Stomach (tissue), 9 donors: ENCODE results near the gene IQCB1. TPM values are rescaled to one million over a fixed set of nuclear protein-coding genes. Genes with fewer than 3 reads are reported as not detected.

ENCODE experiments used
- DNase-seq, 2 donors: peaks; one replicate each; pipeline versions ENCODE4 v3.0.0 to v3.0.0-alpha.2; 2013 to 2019
- H3K27ac ChIP-seq, 5 donors: fragments of 200-600 bp in 4 of 5; sonication (generic) in 4 of 5; one replicate each; pipeline ENCODE4 v1.5.1; 2013 to 2019; ENCODE audit warnings: mild to moderate bottlenecking in 1 of 5, moderate library complexity in 1 of 5
- H3K27me3 ChIP-seq, 3 donors: fragments of 200-600 bp; sonication (generic); one replicate each; pipeline ENCODE4 v1.5.1; 2017 to 2019; ENCODE audit warnings: mixed run types in 1 of 3
- H3K36me3 ChIP-seq, 4 donors: fragments of 200-600 bp; sonication (generic); 1 replicate in 3 of 4; 2 replicates in 1 of 4; pipeline ENCODE4 v1.5.1; 2016 to 2019
- H3K4me1 ChIP-seq, 4 donors: fragments of 200-600 bp; sonication (generic); one replicate each; pipeline ENCODE4 v1.5.1; 2016 to 2019
- H3K4me3 ChIP-seq, 4 donors: fragments of 200-600 bp; sonication (generic) in 3 of 4; one replicate each; pipeline ENCODE4 v1.5.1; 2016 to 2019; ENCODE audit warnings: mild to moderate bottlenecking in 1 of 4
- H3K9me3 ChIP-seq, 4 donors: fragments of 200-600 bp; sonication (generic); one replicate each; pipeline ENCODE4 v1.5.1; 2016 to 2019
- CTCF ChIP-seq, 7 experiments: fragments of 450-650 bp in 4 of 7; fragments of 200-600 bp in 3 of 7; sonication (generic) in 3 of 7; IDR thresholded peaks; one replicate each; pipeline ENCODE4 v1.5.1; 2016 to 2019; ENCODE audit warnings: antibody characterized with exemption in 7 of 7, control low read depth in 2 of 7, mild to moderate bottlenecking in 1 of 7
- EP300 ChIP-seq: sonication (generic); formaldehyde crosslinking; IDR thresholded peaks from one replicate; pipeline ENCODE4 v1.6.1; 2017; ENCODE audit warnings: antibody characterized with exemption
- POLR2A ChIP-seq, 4 donors: fragments of 450-650 bp; IDR thresholded peaks; one replicate each; pipeline ENCODE4 v1.6.1; 2016; ENCODE audit warnings: antibody characterized with exemption in 4 of 4, control low read depth in 2 of 4, mild to moderate bottlenecking in 1 of 4, moderate library complexity in 1 of 4
- POLR2AphosphoS5 ChIP-seq, 3 donors: sonication (generic); formaldehyde crosslinking; IDR thresholded peaks; one replicate each; pipeline ENCODE4 v1.6.1; 2016; ENCODE audit warnings: antibody characterized with exemption in 3 of 3
- WGBS, 5 donors: extraction: QIAGEN DNeasy Blood & Tissue Kit in 3 of 5; methylation state at CpG; one replicate each; pipeline versions ENCODE4 v1.1.5 to v1.1.7; 2013 to 2018; 5-methylcytosine and 5-hydroxymethylcytosine counted together
- intact Hi-C: fragments of 100-400 bp; cut with DNase I; formaldehyde crosslinking; loops from one replicate; pipeline ENCODE4 v1.15.1; 2023; ENCODE audit warnings: low total_unique reads
- polyA plus RNA-seq, 3 donors: library from polyadenylated mRNA; stranded (reverse); fragments of 200-250 nt; gene quantifications; one replicate each; pipeline ENCODE4 v1.2.3, GENCODE V29; 2013
- total RNA-seq, 5 donors: library from RNA; depleted of rRNA; stranded (reverse); fragments of >200 nt; gene quantifications; one replicate each; pipeline versions ENCODE4 v1.1.0 to v1.2.3, GENCODE V29; 2014 to 2016
- donor health status: healthy with polysubstance abuse.
- donor health status: Bipolar disorder and iron deficiency.
- donor health status: healthy.

IQCB1 gene
- total and polyA plus RNA-seq, 8 donors = 1.8 to 40.6 (median 8.8) TPM

- intact Hi-C loops = no loop called here
- Histone ChIP-seq H3K27ac (no peak overlapping the region), H3K27me3 (no peaks in the 10 kb centered on the region), H3K9me3 (no peaks in the 10 kb centered on the region), H3K36me3 (peaks cover 0 to 5% (median 1%) of the 10 kb centered on the region in 4 donors), H3K4me1 (peaks cover 0 to 69% (median 20%) of the 10 kb centered on the region in 4 donors), H3K4me3 (no peak overlapping the region)
- no peak for DNase-seq
- no peak for TF ChIP-seq EP300
Observed at GRCh38 chr3:121735047-121735696, 99.7 kb downstream of the IQCB1 start.

DNA sequence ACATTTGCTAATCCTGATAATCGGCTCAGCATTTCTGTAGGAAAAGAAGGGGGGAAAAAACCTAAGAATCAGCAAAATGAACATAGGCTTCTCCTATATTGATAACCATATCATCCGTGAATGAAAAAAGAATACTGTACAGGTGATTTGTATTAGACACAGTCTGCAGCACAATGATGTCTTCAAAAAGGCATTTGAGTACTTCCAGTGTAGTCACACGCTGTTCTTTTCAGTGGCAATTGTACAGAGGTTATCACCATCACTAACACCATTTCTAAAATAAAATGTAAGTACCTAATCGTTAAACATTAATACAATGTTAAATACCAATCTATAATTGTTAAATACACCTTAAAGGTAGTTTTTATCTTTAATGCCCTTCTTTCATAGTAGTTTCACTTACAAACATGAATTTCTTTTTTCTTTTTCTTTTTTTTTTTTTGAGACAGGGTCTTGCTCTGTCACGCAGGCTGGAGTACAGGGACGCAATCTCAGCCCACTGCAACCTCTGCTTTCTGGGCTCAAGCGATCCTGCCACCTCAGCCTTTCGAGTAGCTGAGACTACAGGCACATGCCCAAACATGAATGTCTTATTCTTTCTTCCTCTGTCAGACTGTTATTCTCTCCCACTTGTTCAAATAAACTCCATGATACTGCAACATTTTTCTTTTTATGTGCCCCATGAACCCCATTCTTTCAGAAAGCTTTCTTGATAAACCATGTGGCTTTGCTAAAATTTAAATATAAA is 103.7 kb downstream of the IQCB1 start:
- no peaks in the 10 kb centered on the region for H3K27me3 ChIP-seq
- peaks cover 7 to 42% (median 38%) of the 10 kb centered on the region in 4 donors for H3K36me3 ChIP-seq
- no peak for DNase-seq
- H3K27ac ChIP-seq = no peak overlapping the region
- TF ChIP-seq POLR2AphosphoS5 (IDR thresholded peaks at IDR 0.05) (no peak), EP300 (no peak), CTCF (IDR thresholded peaks at IDR 0.05) (no peak), POLR2A (IDR thresholded peaks at IDR 0.05) (no peak)
- intact Hi-C loops = no loop called here
- 45 to 62% (median 61%) methylated on average over 8 of the region's 8 CpGs for WGBS, 5 donors
- no peak overlapping the region for H3K4me3 ChIP-seq
- peaks cover 0 to 40% (median 14%) of the 10 kb centered on the region in 4 donors for H3K4me1 ChIP-seq
- H3K9me3 ChIP-seq = no peaks in the 10 kb centered on the region

DNA sequence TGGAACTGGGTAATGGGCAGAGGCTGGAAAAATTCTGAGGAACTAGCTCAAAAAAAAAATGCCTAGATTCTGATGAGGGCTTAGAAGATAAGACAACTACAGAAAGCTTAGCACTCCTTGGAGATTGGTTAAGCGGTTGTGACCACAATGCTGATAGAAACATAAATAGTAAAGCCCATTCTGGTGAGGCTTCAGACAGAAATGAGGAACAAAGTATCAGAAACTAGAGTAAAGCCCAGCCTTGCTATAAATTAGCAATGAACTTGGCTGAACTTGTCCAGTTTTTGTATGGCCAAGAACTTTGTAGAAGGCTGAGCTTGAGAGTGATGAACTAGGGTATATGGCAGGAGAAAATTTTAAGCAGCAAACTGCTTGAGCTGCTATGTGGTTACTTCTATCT is 110.7 kb downstream of the IQCB1 start:
- peaks cover 39 to 99% (median 96%) of the 10 kb centered on the region in 4 donors for H3K36me3 ChIP-seq
- peak in 1 of 2 donors; percentile 3 for DNase-seq
- intact Hi-C loops = no loop called here
- TF ChIP-seq EP300 = no peak
- no peak for TF ChIP-seq CTCF (IDR thresholded peaks at IDR 0.05)
- TF ChIP-seq POLR2A (IDR thresholded peaks at IDR 0.05) = no peak
- no peak for TF ChIP-seq POLR2AphosphoS5 (IDR thresholded peaks at IDR 0.05)
- no peaks in the 10 kb centered on the region for H3K27me3 ChIP-seq
- WGBS, 5 donors = 92 to 100% (median 95%) methylated on average over 1 of the region's 1 CpG
- no peaks in the 10 kb centered on the region for H3K4me1 ChIP-seq
- H3K4me3 ChIP-seq = no peak overlapping the region
- no peaks in the 10 kb centered on the region for H3K9me3 ChIP-seq
- H3K27ac ChIP-seq = no peak overlapping the region

DNA sequence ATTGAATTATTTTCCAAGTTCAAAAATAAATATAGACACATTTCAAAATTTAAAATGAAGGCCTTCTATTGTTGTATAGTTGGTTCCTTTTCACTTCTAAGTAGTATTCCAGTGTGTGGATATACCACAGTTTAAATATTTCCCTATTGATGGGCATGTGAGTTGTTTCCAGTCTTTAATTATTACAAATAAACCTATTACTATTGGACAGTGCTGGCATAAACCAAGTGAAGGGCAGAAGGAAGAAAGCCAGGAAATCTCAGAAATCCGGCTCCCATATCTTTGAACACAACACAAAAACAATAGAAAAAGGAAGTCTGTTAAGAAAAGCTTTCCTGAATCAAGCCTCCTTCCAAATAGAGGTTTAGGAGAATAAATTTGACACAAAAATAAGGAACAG is 111.4 kb downstream of the IQCB1 start:
- no peak for TF ChIP-seq EP300
- TF ChIP-seq POLR2AphosphoS5 (IDR thresholded peaks at IDR 0.05) = no peak
- no peak for TF ChIP-seq CTCF (IDR thresholded peaks at IDR 0.05)
- no peak for TF ChIP-seq POLR2A (IDR thresholded peaks at IDR 0.05)
- Histone ChIP-seq H3K27me3 (no peaks in the 10 kb centered on the region), H3K4me1 (no peaks in the 10 kb centered on the region), H3K27ac (no peak overlapping the region), H3K36me3 (peaks cover 42 to 99% (median 96%) of the 10 kb centered on the region in 4 donors), H3K9me3 (no peaks in the 10 kb centered on the region), H3K4me3 (no peak overlapping the region)
- intact Hi-C loops = no loop called here
- 71 to 97% (median 84%) methylated on average over 1 of the region's 1 CpG for WGBS, 5 donors
- no peak for DNase-seq

GRCh38 chr3:121722411-121722810 is 112.4 kb downstream of the IQCB1 start:
- no peaks in the 10 kb centered on the region for H3K4me1 ChIP-seq
- WGBS, 5 donors = 84 to 95% (median 89%) methylated on average over 1 of the region's 1 CpG
- intact Hi-C loops = no loop called here
- TF ChIP-seq EP300 = no peak
- no peak for TF ChIP-seq POLR2A (IDR thresholded peaks at IDR 0.05)
- TF ChIP-seq POLR2AphosphoS5 (IDR thresholded peaks at IDR 0.05) = no peak
- no peak for TF ChIP-seq CTCF (IDR thresholded peaks at IDR 0.05)
- peaks cover 52 to 99% (median 96%) of the 10 kb centered on the region in 4 donors for H3K36me3 ChIP-seq
- DNase-seq = no peak
- no peak overlapping the region for H3K27ac ChIP-seq
- no peaks in the 10 kb centered on the region for H3K9me3 ChIP-seq
- no peaks in the 10 kb centered on the region for H3K27me3 ChIP-seq
- no peak overlapping the region for H3K4me3 ChIP-seq
